HFF-Myc (cell line): ENCODE results near the gene NLRC5.

Experiments
- DNase-seq: peaks from one replicate; pipeline ENCODE4 v3.0.0-alpha.2; 2011; ENCODE audit warnings: low read depth; ENCODE audit errors: extremely low read depth
- H3K4me3 ChIP-seq: replicated peaks from 2 replicates; pipeline ENCODE4 v1.5.1; 2011; ENCODE audit warnings: low read depth, mild to moderate bottlenecking, control low read depth, low read length
- CTCF ChIP-seq: IDR thresholded peaks from 2 replicates; pipeline ENCODE4 v1.5.1; 2012; ENCODE audit warnings: mild to moderate bottlenecking, low read depth, low read length, control low read depth; ENCODE audit errors: missing control alignments

NLRC5 gene

GRCh38 chr16:57113664-57114063, 124.3 kb downstream of the NLRC5 start:
- no peak overlapping the region for H3K4me3 ChIP-seq
- no peak for DNase-seq
- no peak for TF ChIP-seq CTCF

- DNase-seq: no peak
- TF ChIP-seq CTCF: no peak
- H3K4me3 ChIP-seq: no peak overlapping the region
Observed at GRCh38 chr16:57115168-57115513, 125.8 kb downstream of the NLRC5 start.

GRCh38 chr16:57115514-57116182, 126.3 kb downstream of the NLRC5 start:
- H3K4me3 ChIP-seq: no peak overlapping the region
- no peak for DNase-seq
- TF ChIP-seq CTCF: no peak

- no peak for TF ChIP-seq CTCF
- DNase-seq: no peak
- H3K4me3 ChIP-seq: no peak overlapping the region
Observed at GRCh38 chr16:57118461-57119084, 129.2 kb downstream of the NLRC5 start.

GRCh38 chr16:57123216-57123973, 134.0 kb downstream of the NLRC5 start:
- DNase-seq: no peak
- TF ChIP-seq CTCF: no peak
- no peak overlapping the region for H3K4me3 ChIP-seq

- no peak for TF ChIP-seq CTCF
- H3K4me3 ChIP-seq: no peak overlapping the region
- no peak for DNase-seq
Observed at GRCh38 chr16:57123974-57124674, 134.8 kb downstream of the NLRC5 start.
